ENCODE results near the gene OVOL2. TPM values are rescaled to one million over a fixed set of nuclear protein-coding genes. Genes with fewer than 3 reads are reported as not detected.
"Not testable (repeated sequence)": the region's sequence is repeated elsewhere in the genome, so short reads cannot be mapped to it uniquely, and the experiment has no call there.

The OVOL2 gene
- total RNA-seq, 8 experiments from 2014 or later: not detected

- no peak overlapping the region for H3K4me3 ChIP-seq
- no peak for ATAC-seq (replicated peaks in 6 of 8)
- no peak overlapping the region for H3K27ac ChIP-seq
- 8 to 80% (median 36%) methylated on average over 1 to 6 of the region's 6 CpGs for WGBS, 10 experiments
- no peaks in the 10 kb centered on the region for H3K4me1 ChIP-seq (replicated peaks in 1 of 2)
- in situ Hi-C loops (cut with MboI; ENCODE audit: low pct_unique_long_range_greater_than_20kb in 2 of 9, low sequenced_read_pairs in 9 of 9, unreplicated experiment in 9 of 9): loop anchor here in 1 of 9 experiments (25.0 kb wide), 1 partner anchor 100 kb away; no protein-coding TSS in a partner anchor
Observed at GRCh38 chr20:18087054-18087453, 29.3 kb upstream of the OVOL2 start.

- not testable (repeated sequence) for H3K4me3 ChIP-seq; H3K4me1 ChIP-seq (replicated peaks in 1 of 2); ATAC-seq (replicated peaks in 6 of 8); H3K27ac ChIP-seq
- WGBS, 10 experiments: 48 to 100% (median 80%) methylated on average over 2 to 9 of the region's 9 CpGs; no CpG with 5 or more reads in 5 of the 10 experiments
- in situ Hi-C loops (cut with MboI; ENCODE audit: low pct_unique_long_range_greater_than_20kb in 2 of 9, low sequenced_read_pairs in 9 of 9, unreplicated experiment in 9 of 9): loop anchor here in 1 of 9 experiments (25.0 kb wide), 1 partner anchor 106 kb away; no protein-coding TSS in a partner anchor
Observed at GRCh38 chr20:18080836-18081235, 23.1 kb upstream of the OVOL2 start.

GRCh38 chr20:18079756-18080353 is 22.1 kb upstream of the OVOL2 start:
- WGBS, 10 experiments: 10 to 80% (median 77%) methylated on average over 1 to 10 of the region's 10 CpGs; no CpG with 5 or more reads in 3 of the 10 experiments
- H3K27ac ChIP-seq: no peak overlapping the region
- H3K4me3 ChIP-seq: no peak overlapping the region
- in situ Hi-C loops (cut with MboI; ENCODE audit: low pct_unique_long_range_greater_than_20kb in 2 of 9, low sequenced_read_pairs in 9 of 9, unreplicated experiment in 9 of 9): loop anchor here in 1 of 9 experiments (25.0 kb wide), 1 partner anchor 107 kb away; no protein-coding TSS in a partner anchor
- no peak for ATAC-seq (replicated peaks in 6 of 8)
- H3K4me1 ChIP-seq (replicated peaks in 1 of 2): no peaks in the 10 kb centered on the region

GRCh38 chr20:18077157-18077556 is 19.4 kb upstream of the OVOL2 start:
- in situ Hi-C loops (cut with MboI; ENCODE audit: low pct_unique_long_range_greater_than_20kb in 2 of 9, low sequenced_read_pairs in 9 of 9, unreplicated experiment in 9 of 9): loop anchor here in 1 of 9 experiments (25.0 kb wide), 1 partner anchor 110 kb away; no protein-coding TSS in a partner anchor
- Histone ChIP-seq H3K4me1 (replicated peaks in 1 of 2) (no peaks in the 10 kb centered on the region), H3K4me3 (no peak overlapping the region), H3K27ac (no peak overlapping the region)
- WGBS, 10 experiments: 0 to 83% (median 60%) methylated on average over 1 to 3 of the region's 4 CpGs; no CpG with 5 or more reads in 2 of the 10 experiments
- ATAC-seq (replicated peaks in 6 of 8): no peak

GRCh38 chr20:18072532-18072931 is 14.8 kb upstream of the OVOL2 start:
- no peak for ATAC-seq (replicated peaks in 6 of 8)
- in situ Hi-C loops (cut with MboI; ENCODE audit: low pct_unique_long_range_greater_than_20kb in 2 of 9, low sequenced_read_pairs in 9 of 9, unreplicated experiment in 9 of 9): no loop called here
- no peaks in the 10 kb centered on the region for H3K4me1 ChIP-seq (replicated peaks in 1 of 2)
- no peak overlapping the region for H3K27ac ChIP-seq
- H3K4me3 ChIP-seq: no peak overlapping the region
- 60 to 86% (median 82%) methylated on average over 1 to 7 of the region's 7 CpGs; no CpG with 5 or more reads in 6 of the 10 experiments for WGBS, 10 experiments

GRCh38 chr20:18066421-18067333 is 9.0 kb upstream of the OVOL2 start:
- in situ Hi-C loops (cut with MboI; ENCODE audit: low pct_unique_long_range_greater_than_20kb in 2 of 9, low sequenced_read_pairs in 9 of 9, unreplicated experiment in 9 of 9): no loop called here
- Histone ChIP-seq H3K27ac (no peak overlapping the region), H3K4me3 (no peak overlapping the region), H3K4me1 (replicated peaks in 1 of 2) (no peaks in the 10 kb centered on the region)
- 17 to 100% (median 61%) methylated on average over 1 to 13 of the region's 13 CpGs for WGBS, 10 experiments
- ATAC-seq (replicated peaks in 6 of 8): no peak

- Histone ChIP-seq H3K27ac (no peak overlapping the region), H3K4me1 (replicated peaks in 1 of 2) (no peaks in the 10 kb centered on the region), H3K4me3 (no peak overlapping the region)
- WGBS, 10 experiments: 60 to 90% (median 81%) methylated on average over 2 to 6 of the region's 6 CpGs; no CpG with 5 or more reads in 2 of the 10 experiments
- ATAC-seq (replicated peaks in 6 of 8): no peak
- in situ Hi-C loops (cut with MboI; ENCODE audit: low pct_unique_long_range_greater_than_20kb in 2 of 9, low sequenced_read_pairs in 9 of 9, unreplicated experiment in 9 of 9): no loop called here
Observed at GRCh38 chr20:18063676-18064075, 6.0 kb upstream of the OVOL2 start.

- ATAC-seq (replicated peaks in 6 of 8): no peak
- 0 to 40% (median 10%) methylated on average over 1 to 2 of the region's 2 CpGs; no CpG with 5 or more reads in 1 of the 10 experiments for WGBS, 10 experiments
- Histone ChIP-seq H3K27ac (no peak overlapping the region), H3K4me1 (replicated peaks in 1 of 2) (peaks cover 0 to 16% of the 10 kb centered on the region in 2 donors), H3K4me3 (no peak overlapping the region)
- in situ Hi-C loops (cut with MboI; ENCODE audit: low pct_unique_long_range_greater_than_20kb in 2 of 9, low sequenced_read_pairs in 9 of 9, unreplicated experiment in 9 of 9): no loop called here
Observed at GRCh38 chr20:18059603-18060002, 1.9 kb upstream of the OVOL2 start.

GRCh38 chr20:18058661-18059467 is 1.1 kb upstream of the OVOL2 start:
- Histone ChIP-seq H3K4me1 (replicated peaks in 1 of 2) (peaks cover 0 to 16% of the 10 kb centered on the region in 2 donors), H3K27ac (no peak overlapping the region), H3K4me3 (no peak overlapping the region)
- in situ Hi-C loops (cut with MboI; ENCODE audit: low pct_unique_long_range_greater_than_20kb in 2 of 9, low sequenced_read_pairs in 9 of 9, unreplicated experiment in 9 of 9): no loop called here
- 0 to 20% (median 3%) methylated on average over 1 to 7 of the region's 46 CpGs; no CpG with 5 or more reads in 5 of the 10 experiments for WGBS, 10 experiments
- ATAC-seq (replicated peaks in 6 of 8): peak in 3 of 8 experiments; percentile 22 to 41 (median 36)

- WGBS, 10 experiments: no CpG with 5 or more reads among the region's 14 CpGs
- in situ Hi-C loops (cut with MboI; ENCODE audit: low pct_unique_long_range_greater_than_20kb in 2 of 9, low sequenced_read_pairs in 9 of 9, unreplicated experiment in 9 of 9): no loop called here
- peaks cover 0 to 16% of the 10 kb centered on the region in 2 donors for H3K4me1 ChIP-seq (replicated peaks in 1 of 2)
- H3K27ac ChIP-seq: no peak overlapping the region
- no peak for ATAC-seq (replicated peaks in 6 of 8)
- H3K4me3 ChIP-seq: peak overlapping the region in 1 of 5 donors; percentile 24
Observed at GRCh38 chr20:18057994-18058349, 256 bp upstream of the OVOL2 start.

- ATAC-seq (replicated peaks in 6 of 8): peak; percentile 31 to 76 (median 62)
- in situ Hi-C loops (cut with MboI; ENCODE audit: low pct_unique_long_range_greater_than_20kb in 2 of 9, low sequenced_read_pairs in 9 of 9, unreplicated experiment in 9 of 9): no loop called here
Observed at GRCh38 chr20:18056174-18057100, 1.3 kb downstream of the OVOL2 start.

GRCh38 chr20:18055261-18055660 is 2.5 kb downstream of the OVOL2 start:
- peak in 1 of 8 experiments; percentile 25 for ATAC-seq (replicated peaks in 6 of 8)
- Histone ChIP-seq H3K4me3 (no peak overlapping the region), H3K27ac (no peak overlapping the region)

More at GRCh38 chr20:18056174-18057100, 1.3 kb downstream of the OVOL2 start:
- Histone ChIP-seq H3K27ac (no peak overlapping the region), H3K4me1 (replicated peaks in 1 of 2) (peaks cover 0 to 16% of the 10 kb centered on the region in 2 donors), H3K4me3 (peak overlapping the region; percentile 28 to 34 (median 29))
- 0 to 40% (median 4%) methylated on average over 1 to 14 of the region's 103 CpGs; no CpG with 5 or more reads in 4 of the 10 experiments for WGBS, 10 experiments

More at GRCh38 chr20:18055261-18055660, 2.5 kb downstream of the OVOL2 start:
- WGBS, 10 experiments: 0 to 11% (median 0%) methylated on average over 1 to 8 of the region's 11 CpGs; no CpG with 5 or more reads in 1 of the 10 experiments
- H3K4me1 ChIP-seq (replicated peaks in 1 of 2): peaks cover 0 to 16% of the 10 kb centered on the region in 2 donors
- in situ Hi-C loops (cut with MboI; ENCODE audit: low pct_unique_long_range_greater_than_20kb in 2 of 9, low sequenced_read_pairs in 9 of 9, unreplicated experiment in 9 of 9): no loop called here

Data from motor neuron (in vitro differentiated cells).